Tibial nerve (tissue), 4 donors: ENCODE data around the gene RASGRF1. TPM values are rescaled to one million over a fixed set of nuclear protein-coding genes. Genes with fewer than 3 reads are reported as not detected.

Source experiments
- DNase-seq, 2 donors: peaks; one replicate each; pipeline ENCODE4 v3.0.0-alpha.2; 2019; ENCODE audit warnings: low spot score in 2 of 2
- H3K27ac ChIP-seq, 4 donors: fragments of 200-600 bp; sonication (generic) in 3 of 4; one replicate each; pipeline ENCODE4 v1.5.1; 2017 to 2019; ENCODE audit warnings: mild to moderate bottlenecking in 1 of 4
- H3K27me3 ChIP-seq, 2 donors: fragments of 200-600 bp; sonication (generic) in 1 of 2; one replicate each; pipeline versions ENCODE4 v1.5.1 to v1.6.0; 2017 to 2019
- H3K36me3 ChIP-seq, 3 donors: fragments of 200-600 bp; sonication (generic); one replicate each; pipeline ENCODE4 v1.5.1; 2018 to 2019
- H3K4me1 ChIP-seq, 4 donors: fragments of 200-600 bp; sonication (generic) in 3 of 4; one replicate each; pipeline ENCODE4 v1.5.1; 2017 to 2019
- H3K4me3 ChIP-seq, 4 donors: fragments of 200-600 bp; sonication (generic) in 3 of 4; one replicate each; pipeline ENCODE4 v1.5.1; 2017 to 2019; ENCODE audit warnings: mild to moderate bottlenecking in 1 of 4, moderate library complexity in 1 of 4
- H3K9me3 ChIP-seq, 4 donors: fragments of 200-600 bp; sonication (generic) in 3 of 4; one replicate each; pipeline ENCODE4 v1.5.1; 2017 to 2019
- CTCF ChIP-seq, 5 experiments: fragments of 200-600 bp in 3 of 5; fragments of 450-650 bp in 2 of 5; sonication (generic) in 3 of 5; IDR thresholded peaks; one replicate each; pipeline ENCODE4 v1.5.1; 2016 to 2019; ENCODE audit warnings: antibody characterized with exemption in 5 of 5, mild to moderate bottlenecking in 3 of 5, moderate library complexity in 2 of 5
- EP300 ChIP-seq, 2 donors: sonication (generic); formaldehyde crosslinking; IDR thresholded peaks; one replicate each; pipeline ENCODE4 v1.6.1; 2017; ENCODE audit warnings: antibody characterized with exemption in 2 of 2, mild to moderate bottlenecking in 1 of 2
- POLR2A ChIP-seq, 2 donors: fragments of 450-650 bp; IDR thresholded peaks; one replicate each; pipeline ENCODE4 v1.6.1; 2017; ENCODE audit warnings: antibody characterized with exemption in 2 of 2, mild to moderate bottlenecking in 2 of 2, moderate library complexity in 2 of 2
- WGBS, 2 donors: methylation state at CpG; one replicate each; pipeline ENCODE4 v1.1.5; 2018; 5-methylcytosine and 5-hydroxymethylcytosine counted together
- total RNA-seq, 4 donors: library from RNA; depleted of rRNA; stranded (reverse); fragments of >200 nt; gene quantifications; one replicate each; pipeline ENCODE4 v1.1.0, GENCODE V29; 2016

Gene RASGRF1
- total RNA-seq, 4 donors from 2014 or later, result 0.30 to 0.98 (median 0.65) TPM

- Histone ChIP-seq H3K9me3 (no peaks in the 10 kb centered on the region), H3K4me1 (no peaks in the 10 kb centered on the region), H3K27ac (no peak overlapping the region), H3K27me3 (no peaks in the 10 kb centered on the region), H3K4me3 (no peak overlapping the region), H3K36me3 (no peaks in the 10 kb centered on the region)
- DNase-seq, result no peak
- no peak for TF ChIP-seq EP300 (IDR thresholded peaks at IDR 0.05)
- TF ChIP-seq POLR2A (IDR thresholded peaks at IDR 0.05), result no peak
- TF ChIP-seq CTCF (IDR thresholded peaks at IDR 0.05), result no peak
- WGBS, 2 donors, result 86 to 91% methylated on average over 5 of the region's 5 CpGs
Observed at GRCh38 chr15:79122391-79122790, 31.8 kb upstream of the RASGRF1 start.

GRCh38 chr15:79121571-79121970 is 31.0 kb upstream of the RASGRF1 start:
- DNase-seq, result no peak
- H3K27ac ChIP-seq, result no peak overlapping the region
- 87 to 92% methylated on average over 7 of the region's 7 CpGs for WGBS, 2 donors

GRCh38 chr15:79117442-79118204 is 27.0 kb upstream of the RASGRF1 start:
- no peak overlapping the region for H3K4me3 ChIP-seq
- H3K4me1 ChIP-seq, result peaks cover 0 to 9% (median 2%) of the 10 kb centered on the region in 4 donors
- no peaks in the 10 kb centered on the region for H3K9me3 ChIP-seq
- no peak for DNase-seq
- H3K27ac ChIP-seq, result no peak overlapping the region
- 72 to 80% methylated on average over 3 of the region's 3 CpGs for WGBS, 2 donors
- H3K27me3 ChIP-seq, result no peaks in the 10 kb centered on the region
- no peak for TF ChIP-seq EP300 (IDR thresholded peaks at IDR 0.05)
- no peak for TF ChIP-seq POLR2A (IDR thresholded peaks at IDR 0.05)
- TF ChIP-seq CTCF (IDR thresholded peaks at IDR 0.05), result no peak
- no peaks in the 10 kb centered on the region for H3K36me3 ChIP-seq

More at GRCh38 chr15:79121571-79121970, 31.0 kb upstream of the RASGRF1 start:
- Histone ChIP-seq H3K4me3 (no peak overlapping the region), H3K4me1 (peaks cover 0 to 3% (median under 1%) of the 10 kb centered on the region in 4 donors), H3K36me3 (no peaks in the 10 kb centered on the region), H3K27me3 (no peaks in the 10 kb centered on the region), H3K9me3 (no peaks in the 10 kb centered on the region)
- TF ChIP-seq CTCF (IDR thresholded peaks at IDR 0.05) (no peak), EP300 (IDR thresholded peaks at IDR 0.05) (no peak), POLR2A (IDR thresholded peaks at IDR 0.05) (no peak)

GRCh38 chr15:79116771-79117170 is 26.2 kb upstream of the RASGRF1 start:
- H3K27me3 ChIP-seq, result no peaks in the 10 kb centered on the region
- H3K27ac ChIP-seq, result peak overlapping the region in 2 of 4 donors; percentile 29 to 32
- no peak for TF ChIP-seq EP300 (IDR thresholded peaks at IDR 0.05)
- TF ChIP-seq POLR2A (IDR thresholded peaks at IDR 0.05), result no peak
- no peak for TF ChIP-seq CTCF (IDR thresholded peaks at IDR 0.05)
- no peaks in the 10 kb centered on the region for H3K36me3 ChIP-seq
- WGBS, 2 donors, result 84 to 94% methylated on average over 4 of the region's 4 CpGs
- H3K4me1 ChIP-seq, result peaks cover 0 to 9% (median 2%) of the 10 kb centered on the region in 4 donors
- no peaks in the 10 kb centered on the region for H3K9me3 ChIP-seq
- no peak for DNase-seq
- no peak overlapping the region for H3K4me3 ChIP-seq

- Histone ChIP-seq H3K9me3 (peaks cover 0 to 3% (median 0%) of the 10 kb centered on the region in 4 donors), H3K27me3 (no peaks in the 10 kb centered on the region), H3K36me3 (no peaks in the 10 kb centered on the region), H3K4me3 (no peak overlapping the region), H3K4me1 (peaks cover 0 to 9% (median 2%) of the 10 kb centered on the region in 4 donors), H3K27ac (peak overlapping the region in 2 of 4 donors; percentile 29 to 32)
- no peak for DNase-seq
- TF ChIP-seq CTCF (IDR thresholded peaks at IDR 0.05) (no peak), POLR2A (IDR thresholded peaks at IDR 0.05) (no peak), EP300 (IDR thresholded peaks at IDR 0.05) (peak in 1 of 2 donors; percentile 16)
- WGBS, 2 donors, result 32 to 33% methylated on average over 7 of the region's 7 CpGs
Observed at GRCh38 chr15:79115986-79116665, 25.5 kb upstream of the RASGRF1 start.
